GM21619 (cell line): Measurements from ENCODE around the gene PLA2G1B.

Experiments
- ATAC-seq: cut with Tn5 transposase; IDR thresholded peaks from one replicate; pipeline ENCODE4 v1.9.1; 2021; ENCODE audit not compliant: unreplicated experiment

Gene PLA2G1B

GRCh38 chr12:120328228-120328627 lies 649 bp upstream of the PLA2G1B start:
- no peak for ATAC-seq

GRCh38 chr12:120324841-120325417 lies 2.6 kb downstream of the PLA2G1B start:
- ATAC-seq: no peak

GRCh38 chr12:120323772-120324171 lies 3.8 kb downstream of the PLA2G1B start:
- no peak for ATAC-seq

GRCh38 chr12:120321382-120322202 lies 6.0 kb downstream of the PLA2G1B start:
- no peak for ATAC-seq

- peak; percentile 100 for ATAC-seq
These were observed 10.1 kb downstream of the PLA2G1B start for GRCh38 chr12:120317224-120318105.

- no peak for ATAC-seq
These were observed 10.8 kb downstream of the PLA2G1B start for GRCh38 chr12:120316798-120317223.

GRCh38 chr12:120314220-120314619 lies 13.4 kb downstream of the PLA2G1B start:
- ATAC-seq: no peak

- ATAC-seq: peak; percentile 97
These were observed 25.4 kb downstream of the PLA2G1B start, which contains the start of gene SIRT4 for GRCh38 chr12:120301962-120302815. SIRT4 (plus strand) TSS chr12:120302321; CDS start chr12:120303562, 1,241 bp downstream.

GRCh38 chr12:120292661-120293531 lies 34.7 kb downstream of the PLA2G1B start, which contains the start of gene RNU4-1:
RNU4-1 (minus strand) TSS chr12:120293237.
- peak; percentile 38 for ATAC-seq

- peak; percentile 4 for ATAC-seq
These were observed 35.2 kb downstream of the PLA2G1B start for GRCh38 chr12:120292411-120292660.

GRCh38 chr12:120290609-120291305 lies 36.8 kb downstream of the PLA2G1B start:
- no peak for ATAC-seq

- no peak for ATAC-seq
These were observed 40.1 kb downstream of the PLA2G1B start for GRCh38 chr12:120287491-120287890.

- no peak for ATAC-seq
These were observed 40.6 kb downstream of the PLA2G1B start for GRCh38 chr12:120286768-120287490.

- ATAC-seq: no peak
These were observed 43.2 kb downstream of the PLA2G1B start for GRCh38 chr12:120284381-120284780.

- no peak for ATAC-seq
These were observed 44.3 kb downstream of the PLA2G1B start for GRCh38 chr12:120283318-120283717.

GRCh38 chr12:120278137-120279069 lies 49.2 kb downstream of the PLA2G1B start:
- no peak for ATAC-seq

GRCh38 chr12:120276734-120277133 lies 50.8 kb downstream of the PLA2G1B start:
- ATAC-seq: no peak
